Lower leg skin (tissue), 3 donors: ENCODE measurements around the gene MTMR2.

Experiments used
- CTCF ChIP-seq, 3 donors: fragments of 450-650 bp; IDR thresholded peaks; one replicate each; pipeline ENCODE4 v1.5.1; 2016; ENCODE audit warnings: antibody characterized with exemption in 3 of 3, mild to moderate bottlenecking in 3 of 3, moderate library complexity in 2 of 3
- POLR2A ChIP-seq, 2 donors: fragments of 450-650 bp; IDR thresholded peaks; one replicate each; pipeline ENCODE4 v1.6.1; 2016 to 2017; ENCODE audit warnings: antibody characterized with exemption in 2 of 2, mild to moderate bottlenecking in 1 of 2, moderate library complexity in 1 of 2

GRCh38 chr11:95948637-95949036 lies 24.7 kb upstream of the MTMR2 start:
- TF ChIP-seq CTCF (IDR thresholded peaks at IDR 0.05) (no peak), POLR2A (IDR thresholded peaks at IDR 0.05) (no peak)
